Measurements from ENCODE around the gene EPHX1.

Gene EPHX1

DNA sequence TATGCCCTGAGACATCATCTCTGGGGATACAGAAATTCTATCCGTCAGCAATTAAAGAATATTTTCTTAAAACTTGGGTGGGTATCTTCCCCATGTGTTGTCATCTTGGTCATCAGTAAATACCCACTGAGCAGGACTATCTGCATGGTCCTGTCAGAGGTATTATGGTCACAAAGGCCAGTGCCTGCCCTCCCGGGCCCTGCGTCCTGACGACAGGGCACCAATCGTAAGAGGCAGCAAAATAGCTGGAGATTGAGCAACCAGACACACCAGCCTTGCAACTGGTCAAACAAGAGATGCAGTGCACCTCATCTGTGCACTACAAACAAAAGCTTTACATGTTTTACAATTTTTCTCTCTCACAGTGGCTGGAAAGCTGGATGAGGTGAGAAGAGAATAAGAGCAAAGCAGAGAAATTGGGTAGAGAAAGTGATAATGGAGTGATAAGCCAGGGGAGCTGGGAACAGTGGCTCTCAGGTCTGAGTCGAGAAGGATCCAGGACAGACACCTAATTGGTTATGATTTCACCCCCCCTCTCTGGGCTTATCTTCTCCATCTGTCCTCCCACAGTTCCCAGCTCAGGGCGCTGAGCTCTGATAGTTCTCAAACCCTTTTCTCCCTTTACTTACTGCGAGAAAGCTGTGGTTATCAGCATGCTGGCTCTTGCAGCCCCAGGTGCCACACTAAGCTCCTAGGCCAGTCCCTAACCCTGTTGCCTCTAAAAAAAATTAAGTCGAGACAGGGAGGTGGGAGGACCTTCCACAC, 41.1 kb upstream of the EPHX1 start:
- H3K4me3 ChIP-seq (ENCODE audit: low read depth in 1 of 2, low read length in 2 of 2): no peak overlapping the region
- no peaks in the 10 kb centered on the region for H3K9me3 ChIP-seq (ENCODE audit: control insufficient read depth in 1 of 2, low read length in 2 of 2)
- H3K4me1 ChIP-seq (ENCODE audit: control insufficient read depth in 1 of 2, insufficient read depth in 2 of 2, low read length in 2 of 2): peaks cover 28 to 34% of the 10 kb centered on the region in 2 donors
- no peaks in the 10 kb centered on the region for H3K27me3 ChIP-seq (ENCODE audit: low read depth, low read length)
- no peak overlapping the region for H3K27ac ChIP-seq (ENCODE audit: low read length)
- no peaks in the 10 kb centered on the region for H3K36me3 ChIP-seq (ENCODE audit: control insufficient read depth in 1 of 2, insufficient read depth in 2 of 2, low read length in 2 of 2)

- peaks cover 22 to 26% of the 10 kb centered on the region in 2 donors for H3K4me1 ChIP-seq (ENCODE audit: control insufficient read depth in 1 of 2, insufficient read depth in 2 of 2, low read length in 2 of 2)
- H3K4me3 ChIP-seq (ENCODE audit: low read depth in 1 of 2, low read length in 2 of 2): no peak overlapping the region
- no peaks in the 10 kb centered on the region for H3K27me3 ChIP-seq (ENCODE audit: low read depth, low read length)
- no peaks in the 10 kb centered on the region for H3K9me3 ChIP-seq (ENCODE audit: control insufficient read depth in 1 of 2, low read length in 2 of 2)
- H3K27ac ChIP-seq (ENCODE audit: low read length): no peak overlapping the region
- H3K36me3 ChIP-seq (ENCODE audit: control insufficient read depth in 1 of 2, insufficient read depth in 2 of 2, low read length in 2 of 2): no peaks in the 10 kb centered on the region
Observed at GRCh38 chr1:225769687-225770086, 40.2 kb upstream of the EPHX1 start.

GRCh38 chr1:225770561-225771248, 39.2 kb upstream of the EPHX1 start:
- H3K36me3 ChIP-seq (ENCODE audit: control insufficient read depth in 1 of 2, insufficient read depth in 2 of 2, low read length in 2 of 2): no peaks in the 10 kb centered on the region
- peaks cover 22 to 29% of the 10 kb centered on the region in 2 donors for H3K4me1 ChIP-seq (ENCODE audit: control insufficient read depth in 1 of 2, insufficient read depth in 2 of 2, low read length in 2 of 2)
- no peak overlapping the region for H3K27ac ChIP-seq (ENCODE audit: low read length)
- no peaks in the 10 kb centered on the region for H3K27me3 ChIP-seq (ENCODE audit: low read depth, low read length)
- no peak overlapping the region for H3K4me3 ChIP-seq (ENCODE audit: low read depth in 1 of 2, low read length in 2 of 2)
- H3K9me3 ChIP-seq (ENCODE audit: control insufficient read depth in 1 of 2, low read length in 2 of 2): no peaks in the 10 kb centered on the region

DNA sequence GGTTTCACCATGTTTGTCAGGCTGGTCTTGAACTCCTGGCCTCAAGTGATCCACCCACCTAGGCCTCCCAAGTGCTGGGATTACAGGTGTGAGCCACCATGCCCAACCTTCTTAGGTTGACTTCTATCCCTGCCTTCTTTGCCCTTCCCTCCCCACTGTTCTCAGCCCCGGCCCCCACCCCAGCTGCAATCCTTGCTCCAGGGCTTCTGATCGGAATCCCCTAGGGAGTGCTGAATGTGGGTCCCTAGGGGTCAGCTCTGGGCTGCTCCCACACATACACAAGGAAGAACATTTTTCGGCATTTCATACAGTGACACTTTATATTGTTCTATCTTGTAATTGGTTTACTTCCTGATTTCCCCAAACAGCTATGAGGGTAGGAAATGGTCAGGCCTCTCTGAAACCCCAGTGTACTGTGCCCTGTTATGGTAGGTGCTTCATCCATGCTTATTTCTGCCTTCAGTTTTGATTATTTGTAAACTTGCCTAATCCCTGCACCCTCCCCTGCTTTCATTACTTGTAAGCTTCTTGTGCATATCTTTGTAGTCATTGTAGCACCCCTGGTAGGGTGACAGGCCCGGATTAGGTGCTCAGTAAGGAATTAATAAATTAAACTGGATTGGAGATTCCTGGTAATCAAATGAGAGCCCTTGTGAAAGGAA, 38.1 kb upstream of the EPHX1 start:
- H3K4me3 ChIP-seq (ENCODE audit: low read depth in 1 of 2, low read length in 2 of 2): peak overlapping the region in 1 of 2 donors; percentile 18
- peak overlapping the region; percentile 58 for H3K27ac ChIP-seq (ENCODE audit: low read length)
- peaks cover 24 to 31% of the 10 kb centered on the region in 2 donors for H3K4me1 ChIP-seq (ENCODE audit: control insufficient read depth in 1 of 2, insufficient read depth in 2 of 2, low read length in 2 of 2)
- H3K36me3 ChIP-seq (ENCODE audit: control insufficient read depth in 1 of 2, insufficient read depth in 2 of 2, low read length in 2 of 2): no peaks in the 10 kb centered on the region
- H3K9me3 ChIP-seq (ENCODE audit: control insufficient read depth in 1 of 2, low read length in 2 of 2): no peaks in the 10 kb centered on the region
- H3K27me3 ChIP-seq (ENCODE audit: low read depth, low read length): no peaks in the 10 kb centered on the region

GRCh38 chr1:225772323-225772768, 37.6 kb upstream of the EPHX1 start:
- Histone ChIP-seq H3K4me3 (ENCODE audit: low read depth in 1 of 2, low read length in 2 of 2) (peak overlapping the region in 1 of 2 donors; percentile 18), H3K27ac (ENCODE audit: low read length) (peak overlapping the region; percentile 58), H3K27me3 (ENCODE audit: low read depth, low read length) (no peaks in the 10 kb centered on the region), H3K4me1 (ENCODE audit: control insufficient read depth in 1 of 2, insufficient read depth in 2 of 2, low read length in 2 of 2) (peaks cover 23 to 30% of the 10 kb centered on the region in 2 donors), H3K9me3 (ENCODE audit: control insufficient read depth in 1 of 2, low read length in 2 of 2) (no peaks in the 10 kb centered on the region), H3K36me3 (ENCODE audit: control insufficient read depth in 1 of 2, insufficient read depth in 2 of 2, low read length in 2 of 2) (no peaks in the 10 kb centered on the region)

- Histone ChIP-seq H3K36me3 (ENCODE audit: control insufficient read depth in 1 of 2, insufficient read depth in 2 of 2, low read length in 2 of 2) (no peaks in the 10 kb centered on the region), H3K4me1 (ENCODE audit: control insufficient read depth in 1 of 2, insufficient read depth in 2 of 2, low read length in 2 of 2) (peaks cover 18 to 25% of the 10 kb centered on the region in 2 donors), H3K27me3 (ENCODE audit: low read depth, low read length) (no peaks in the 10 kb centered on the region), H3K9me3 (ENCODE audit: control insufficient read depth in 1 of 2, low read length in 2 of 2) (no peaks in the 10 kb centered on the region), H3K27ac (ENCODE audit: low read length) (peak overlapping the region; percentile 58), H3K4me3 (ENCODE audit: low read depth in 1 of 2, low read length in 2 of 2) (peak overlapping the region in 1 of 2 donors; percentile 18)
Observed at GRCh38 chr1:225772848-225773247, 37.1 kb upstream of the EPHX1 start.

DNA sequence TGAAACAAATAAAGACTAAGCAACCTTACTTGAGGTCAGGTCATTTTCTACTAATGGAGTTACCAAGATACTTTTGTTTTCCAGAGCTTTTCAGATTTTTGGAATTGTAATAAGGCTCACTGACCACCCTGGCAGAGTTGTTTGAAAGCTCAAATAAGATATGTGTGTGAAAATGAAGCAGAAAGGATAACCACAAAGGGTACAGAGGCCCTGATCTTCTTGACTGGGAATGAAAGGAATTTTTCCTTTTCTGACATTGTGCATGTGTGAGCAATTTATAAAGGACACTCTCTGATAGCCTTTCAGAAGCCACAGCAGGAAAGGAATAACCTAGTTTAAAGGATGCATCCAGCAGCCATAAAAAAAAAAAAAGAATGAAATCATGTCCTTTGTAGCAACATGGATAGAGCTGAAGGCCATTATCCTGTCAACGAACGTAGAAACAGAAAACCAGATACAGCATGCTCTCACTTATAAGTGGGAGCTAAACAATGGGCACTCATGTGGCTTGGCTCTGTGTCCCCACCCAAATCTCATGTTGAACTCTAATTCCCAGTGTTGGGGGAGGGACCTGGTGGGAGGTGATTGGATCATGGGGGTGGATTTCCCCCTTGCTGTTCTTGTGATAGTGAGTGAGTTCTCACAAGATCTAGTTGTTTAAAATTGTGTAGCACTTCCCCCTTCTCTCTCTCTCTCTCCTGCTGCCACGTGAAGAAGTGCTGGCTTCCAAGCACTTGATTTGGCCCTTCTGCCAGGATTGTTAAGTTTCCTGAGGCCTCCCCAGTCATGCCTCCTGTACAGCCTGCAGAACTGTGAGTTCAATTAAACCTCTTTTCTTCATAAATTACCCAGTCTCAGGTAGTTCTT, 35.4 kb upstream of the EPHX1 start:
- no peak overlapping the region for H3K27ac ChIP-seq (ENCODE audit: low read length)
- no peaks in the 10 kb centered on the region for H3K9me3 ChIP-seq (ENCODE audit: control insufficient read depth in 1 of 2, low read length in 2 of 2)
- H3K4me3 ChIP-seq (ENCODE audit: low read depth in 1 of 2, low read length in 2 of 2): no peak overlapping the region
- H3K36me3 ChIP-seq (ENCODE audit: control insufficient read depth in 1 of 2, insufficient read depth in 2 of 2, low read length in 2 of 2): no peaks in the 10 kb centered on the region
- H3K4me1 ChIP-seq (ENCODE audit: control insufficient read depth in 1 of 2, insufficient read depth in 2 of 2, low read length in 2 of 2): peaks cover 20 to 29% of the 10 kb centered on the region in 2 donors
- no peaks in the 10 kb centered on the region for H3K27me3 ChIP-seq (ENCODE audit: low read depth, low read length)

DNA sequence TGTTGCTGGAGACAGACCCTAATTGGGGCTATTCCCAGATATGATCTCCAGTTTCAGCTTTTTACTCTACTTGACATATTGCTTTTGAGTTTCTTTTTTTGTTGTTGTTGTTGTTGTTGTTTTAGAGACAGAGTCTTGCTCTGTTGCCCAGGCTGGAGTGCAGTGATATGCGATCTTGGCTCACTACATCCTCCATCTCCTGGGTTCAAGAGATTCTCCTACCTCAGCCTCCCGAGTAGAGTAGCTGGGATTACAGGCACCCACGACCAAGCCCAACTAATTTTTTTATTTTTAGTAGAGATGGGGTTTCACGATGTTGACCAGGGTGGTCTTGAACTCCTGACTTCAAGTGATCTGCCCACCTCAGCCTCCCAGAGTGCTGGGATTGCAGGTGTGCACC, 33.6 kb upstream of the EPHX1 start:
- Histone ChIP-seq H3K27me3 (ENCODE audit: low read depth, low read length) (no peaks in the 10 kb centered on the region), H3K36me3 (ENCODE audit: control insufficient read depth in 1 of 2, insufficient read depth in 2 of 2, low read length in 2 of 2) (no peaks in the 10 kb centered on the region), H3K9me3 (ENCODE audit: control insufficient read depth in 1 of 2, low read length in 2 of 2) (no peaks in the 10 kb centered on the region), H3K4me3 (ENCODE audit: low read depth in 1 of 2, low read length in 2 of 2) (no peak overlapping the region), H3K27ac (ENCODE audit: low read length) (no peak overlapping the region), H3K4me1 (ENCODE audit: control insufficient read depth in 1 of 2, insufficient read depth in 2 of 2, low read length in 2 of 2) (peaks cover 20 to 45% of the 10 kb centered on the region in 2 donors)

DNA sequence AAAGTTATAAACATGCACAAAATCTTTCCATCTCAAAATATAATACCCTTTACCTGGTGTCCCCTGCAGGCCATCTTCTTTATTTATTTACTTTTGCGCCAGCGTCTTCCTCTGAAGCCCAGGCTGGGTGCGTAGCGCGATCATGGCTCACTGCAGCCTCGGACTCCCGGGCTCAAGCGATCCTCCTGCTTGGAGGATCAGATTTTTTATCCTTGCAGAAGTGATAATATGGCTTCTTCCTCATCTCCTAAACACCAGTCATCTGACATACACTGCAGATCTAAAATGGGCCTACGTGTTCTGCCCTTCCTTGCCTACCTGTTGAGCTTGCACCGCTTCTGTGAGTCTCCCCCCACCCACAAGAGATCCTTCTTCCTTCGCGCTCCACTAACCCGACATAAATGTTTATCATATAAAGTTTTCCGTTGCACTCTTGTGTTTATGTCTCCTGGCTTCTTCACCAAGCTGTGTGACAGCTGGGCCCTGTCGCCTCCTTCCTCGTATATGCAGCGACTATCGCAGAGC, 32.8 kb upstream of the EPHX1 start:
- Histone ChIP-seq H3K4me1 (ENCODE audit: control insufficient read depth in 1 of 2, insufficient read depth in 2 of 2, low read length in 2 of 2) (peaks cover 15 to 47% of the 10 kb centered on the region in 2 donors), H3K27me3 (ENCODE audit: low read depth, low read length) (no peaks in the 10 kb centered on the region), H3K36me3 (ENCODE audit: control insufficient read depth in 1 of 2, insufficient read depth in 2 of 2, low read length in 2 of 2) (no peaks in the 10 kb centered on the region)

DNA sequence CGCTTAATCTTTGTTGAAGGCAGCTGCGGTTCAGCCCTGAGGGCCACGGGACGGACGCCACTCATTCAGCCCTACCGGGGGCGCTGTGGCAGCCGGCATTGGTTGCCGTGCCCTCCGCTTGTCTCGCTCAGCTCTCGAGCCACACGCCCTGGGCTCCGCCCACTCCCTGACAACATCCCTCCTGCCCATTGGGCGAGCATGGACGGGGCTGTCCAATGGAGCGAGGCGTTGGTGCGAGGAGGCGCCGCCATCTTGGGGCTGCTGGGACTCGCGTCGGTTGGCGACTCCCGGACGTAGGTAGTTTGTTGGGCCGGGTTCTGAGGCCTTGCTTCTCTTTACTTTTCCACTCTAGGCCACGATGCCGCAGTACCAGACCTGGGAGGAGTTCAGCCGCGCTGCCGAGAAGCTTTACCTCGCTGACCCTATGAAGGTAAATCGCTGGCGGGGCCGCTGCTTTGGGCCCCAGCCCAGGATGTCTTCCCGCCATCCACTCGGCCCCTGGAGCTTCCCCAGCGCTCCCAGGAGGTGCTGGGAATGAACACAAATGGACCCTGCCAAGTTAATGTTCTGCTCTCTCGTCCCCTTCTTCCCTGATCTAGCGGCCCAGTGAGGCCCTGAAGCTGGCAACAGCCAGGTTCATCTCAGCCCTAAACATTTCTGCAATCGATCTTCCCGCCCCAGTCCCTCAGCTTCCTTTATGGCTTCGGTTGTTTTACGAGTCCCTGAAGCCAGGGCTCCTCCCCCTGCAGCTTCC, 32.2 kb upstream of the EPHX1 start, which contains the start of gene SRP9:
Gene SRP9, plus strand, starts transcription at position 244 of the 754 bp plus-strand sequence. Its CDS starts 115 bp downstream, at position 359.
- Histone ChIP-seq H3K4me3 (ENCODE audit: low read depth in 1 of 2, low read length in 2 of 2) (peak within 1 kb of the TSS; percentile 75 to 98), H3K4me1 (ENCODE audit: control insufficient read depth in 1 of 2, insufficient read depth in 2 of 2, low read length in 2 of 2) (peaks cover 13 to 49% of the 10 kb centered on the region in 2 donors), H3K9me3 (ENCODE audit: control insufficient read depth in 1 of 2, low read length in 2 of 2) (no peaks in the 10 kb centered on the region), H3K27ac (ENCODE audit: low read length) (peak within 1 kb of the TSS; percentile 100), H3K27me3 (ENCODE audit: low read depth, low read length) (no peaks in the 10 kb centered on the region), H3K36me3 (ENCODE audit: control insufficient read depth in 1 of 2, insufficient read depth in 2 of 2, low read length in 2 of 2) (no peaks in the 10 kb centered on the region)

More for the DNA sequence above, 32.8 kb upstream of the EPHX1 start:
- Histone ChIP-seq H3K27ac (ENCODE audit: low read length) (peak overlapping the region; percentile 100), H3K4me3 (ENCODE audit: low read depth in 1 of 2, low read length in 2 of 2) (peak overlapping the region; percentile 75 to 98), H3K9me3 (ENCODE audit: control insufficient read depth in 1 of 2, low read length in 2 of 2) (no peaks in the 10 kb centered on the region)

All from muscle layer of duodenum (tissue), 2 donors.